Stromal cell of bone marrow (primary cell): ENCODE results near the gene RIMBP3C.
A peak's percentile ranks its signal among the peaks of the same experiment; 100 is the strongest.
"Not testable (repeated sequence)": the region's sequence is repeated elsewhere in the genome, so short reads cannot be mapped to it uniquely, and the experiment has no call there.

ENCODE experiments used
- DNase-seq: peaks from one replicate; pipeline ENCODE4 v3.0.0-alpha.2; 2012; ENCODE audit warnings: low read depth

The RIMBP3C gene

GRCh38 chr22:21571679-21572078 lies 20.4 kb upstream of the RIMBP3C start:
- DNase-seq, result no peak

DNA sequence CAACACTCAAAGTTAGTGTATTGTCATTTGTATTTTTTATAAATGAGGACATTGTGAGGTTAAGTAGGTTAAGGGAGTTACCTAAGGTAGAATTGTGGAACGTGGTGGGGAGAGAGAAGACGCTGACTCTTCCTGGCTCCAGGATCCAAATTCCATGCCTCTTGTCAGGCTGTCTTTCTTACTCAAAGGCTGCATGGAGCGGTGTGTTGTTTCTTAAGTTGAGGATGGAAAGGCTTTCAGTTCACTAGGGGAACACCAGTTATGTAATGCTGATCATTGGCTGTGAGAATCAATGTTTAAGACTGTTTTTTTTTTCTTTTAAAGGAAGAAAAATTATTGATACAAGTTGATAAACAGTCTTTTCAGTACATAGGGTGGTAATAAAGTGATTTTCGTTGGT lies 19.1 kb upstream of the RIMBP3C start:
- DNase-seq, result no peak

GRCh38 chr22:21569459-21570170 lies 18.4 kb upstream of the RIMBP3C start:
- DNase-seq, result no peak

DNA sequence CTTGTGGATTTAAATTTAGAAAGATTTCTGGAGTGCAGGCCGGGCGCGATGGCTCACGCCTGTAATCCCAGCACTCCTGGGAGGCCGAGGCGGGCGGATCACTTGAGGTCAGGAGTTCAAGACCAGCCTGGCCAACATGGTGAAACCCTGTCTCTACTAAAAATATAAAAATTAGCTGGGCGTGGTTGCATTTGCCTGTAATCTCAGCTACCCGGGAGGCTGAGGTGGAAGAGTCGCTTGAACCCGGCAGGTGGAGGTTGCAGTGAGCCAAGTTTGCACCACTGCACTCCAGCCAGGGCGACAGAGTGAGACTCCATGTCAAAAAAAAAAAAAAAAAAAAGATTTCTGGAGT lies 17.8 kb upstream of the RIMBP3C start:
- DNase-seq, result not testable (repeated sequence)

DNA sequence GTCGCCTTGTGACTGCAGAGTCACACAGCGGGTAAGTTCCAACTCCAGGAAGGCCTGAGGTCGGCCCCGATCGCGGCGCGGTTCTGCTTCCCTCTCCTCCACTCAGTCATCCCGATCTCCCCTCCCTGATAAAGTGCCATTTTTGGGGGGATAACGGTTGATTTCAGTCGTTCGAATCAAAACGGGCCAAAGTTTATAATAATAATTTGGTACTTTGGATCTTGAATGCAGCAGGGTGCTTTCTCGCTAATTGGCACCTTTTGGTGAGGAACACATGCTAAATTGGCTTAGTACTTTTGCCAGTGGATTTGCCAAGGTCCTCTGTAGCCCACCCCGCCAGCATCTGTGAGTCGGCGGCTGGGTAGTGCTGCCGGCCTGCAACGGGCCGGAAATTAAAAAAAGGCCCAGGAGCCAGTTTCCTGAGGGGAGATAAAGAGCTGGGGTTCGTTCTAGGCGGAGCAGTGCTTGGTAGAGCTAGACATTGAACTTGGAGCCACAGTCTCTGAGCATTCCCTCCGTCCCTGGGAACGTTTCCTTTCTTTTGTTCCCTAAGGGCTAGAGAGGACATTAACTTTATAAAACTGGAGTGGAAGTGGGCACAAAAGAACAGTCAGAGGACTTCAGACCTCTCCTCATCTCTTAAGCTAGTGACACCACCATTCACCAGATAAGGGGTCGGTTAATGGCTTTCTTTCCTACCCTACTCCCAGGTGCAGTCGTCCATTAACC lies 17.2 kb upstream of the RIMBP3C start:
- no peak for DNase-seq

DNA sequence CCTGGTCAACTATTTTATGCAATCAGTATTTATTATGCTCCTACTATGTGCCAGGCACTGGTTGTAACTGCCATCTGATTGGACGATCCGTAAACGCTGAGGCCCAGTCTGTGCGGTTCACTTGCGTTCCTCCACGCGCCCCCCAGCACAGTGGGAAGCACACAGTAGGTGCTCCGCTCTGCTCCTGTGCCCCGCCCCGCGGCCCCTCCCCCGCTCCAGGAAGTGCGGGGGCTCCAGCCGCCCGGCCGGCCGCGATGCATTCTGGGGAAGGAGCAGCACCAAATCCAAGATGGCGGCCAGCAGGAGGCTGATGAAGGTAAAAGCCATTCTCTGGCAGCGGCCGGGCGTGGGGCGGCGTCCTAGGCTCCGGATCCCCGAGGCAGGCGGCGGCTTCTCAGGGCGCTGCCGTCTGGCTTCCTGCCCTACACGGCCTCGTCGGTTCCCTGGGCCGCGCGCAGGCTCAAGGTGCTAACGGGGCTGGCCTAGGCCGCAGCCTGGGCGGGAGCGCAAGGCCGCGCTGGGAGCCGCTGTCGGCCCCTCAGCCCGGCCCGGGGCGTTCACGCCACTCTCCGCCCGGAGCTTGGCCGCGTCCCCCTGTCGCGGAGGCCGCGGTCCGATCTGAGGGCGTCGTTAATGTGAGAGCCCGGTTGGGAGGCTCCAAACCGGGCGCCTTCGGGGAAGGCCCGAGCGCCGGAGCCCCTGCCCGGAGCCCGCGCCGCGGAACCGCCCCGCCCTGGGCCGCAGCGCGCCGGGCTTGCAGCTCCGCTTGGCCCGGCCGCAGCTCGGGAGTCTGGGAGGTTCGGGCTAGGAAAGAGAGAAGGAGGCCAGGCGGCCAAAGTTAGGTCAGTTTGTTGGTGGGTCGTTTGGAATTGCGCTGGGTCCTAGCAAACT lies 16.4 kb upstream of the RIMBP3C start, which contains the start of gene UBE2L3:
Gene UBE2L3, plus strand, starts transcription at position 259 of the 891 bp plus-strand sequence. Its CDS starts 31 bp downstream, at position 290.
- peak; percentile 67 for DNase-seq

GRCh38 chr22:21564411-21564810 lies 13.2 kb upstream of the RIMBP3C start:
- no peak for DNase-seq

GRCh38 chr22:21563912-21564311 lies 12.7 kb upstream of the RIMBP3C start:
- no peak for DNase-seq

- DNase-seq, result not testable (repeated sequence)
These were observed 9.4 kb upstream of the RIMBP3C start for GRCh38 chr22:21560657-21561056.

DNA sequence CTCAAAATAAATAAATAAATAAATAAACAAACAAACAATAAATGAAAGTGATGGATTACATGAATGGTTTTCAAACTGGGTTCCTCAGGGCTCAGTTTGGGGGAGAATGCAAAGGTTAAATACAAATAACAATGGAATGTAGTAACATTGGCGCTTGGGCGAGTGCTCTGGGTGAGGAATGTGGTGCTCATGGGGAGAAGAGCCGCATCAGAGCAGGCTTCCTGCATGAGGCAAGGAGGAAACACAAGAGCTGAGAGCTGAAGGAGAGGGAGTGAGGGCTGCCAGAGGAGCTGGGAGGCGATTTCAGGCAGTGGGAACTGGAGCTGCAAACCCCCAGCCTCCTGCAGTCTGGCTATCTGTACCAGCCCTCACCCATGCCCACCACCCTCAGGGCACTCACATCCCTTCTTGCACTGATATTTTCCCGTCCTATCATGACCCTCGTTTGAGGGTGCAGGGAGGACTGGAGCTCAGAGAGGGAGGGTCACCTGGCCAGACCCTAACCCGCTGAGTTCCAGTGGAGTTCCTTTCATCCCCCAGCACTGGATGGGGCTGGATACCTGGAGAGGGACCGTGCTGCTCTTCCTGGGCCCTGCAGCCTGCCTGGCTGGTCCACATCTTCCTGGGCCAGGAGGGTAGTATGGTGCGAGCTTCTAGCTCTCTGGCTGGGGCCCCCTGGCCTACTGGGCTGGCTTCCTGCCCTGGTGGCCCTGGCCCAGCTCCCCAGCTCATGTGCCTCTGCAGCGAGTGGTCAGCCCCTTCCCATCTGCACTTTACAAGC lies 8.3 kb upstream of the RIMBP3C start:
- DNase-seq, result not testable (repeated sequence)

DNA sequence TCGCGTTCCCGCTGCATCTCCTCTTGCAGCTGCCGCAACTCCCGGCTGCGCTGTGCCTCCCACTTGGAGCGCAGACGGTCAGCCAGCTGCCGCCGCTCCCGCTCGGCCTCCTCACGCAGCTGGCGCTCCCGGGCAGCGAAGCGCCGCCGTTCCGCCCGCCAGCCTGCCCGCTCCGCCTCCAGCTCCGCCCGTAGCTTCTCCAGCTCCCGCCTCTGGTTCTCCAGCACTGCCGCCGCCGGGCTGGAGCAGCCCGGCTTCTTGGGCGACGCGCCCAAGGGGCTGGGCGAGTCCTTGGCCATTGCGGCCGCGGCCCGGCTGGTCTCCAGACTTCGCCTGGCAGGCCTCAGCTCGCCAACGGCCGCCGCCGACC lies 598 bp downstream of the RIMBP3C start:
- DNase-seq, result not testable (repeated sequence)

- not testable (repeated sequence) for DNase-seq
These were observed 1.1 kb downstream of the RIMBP3C start for GRCh38 chr22:21550008-21550677.

DNA sequence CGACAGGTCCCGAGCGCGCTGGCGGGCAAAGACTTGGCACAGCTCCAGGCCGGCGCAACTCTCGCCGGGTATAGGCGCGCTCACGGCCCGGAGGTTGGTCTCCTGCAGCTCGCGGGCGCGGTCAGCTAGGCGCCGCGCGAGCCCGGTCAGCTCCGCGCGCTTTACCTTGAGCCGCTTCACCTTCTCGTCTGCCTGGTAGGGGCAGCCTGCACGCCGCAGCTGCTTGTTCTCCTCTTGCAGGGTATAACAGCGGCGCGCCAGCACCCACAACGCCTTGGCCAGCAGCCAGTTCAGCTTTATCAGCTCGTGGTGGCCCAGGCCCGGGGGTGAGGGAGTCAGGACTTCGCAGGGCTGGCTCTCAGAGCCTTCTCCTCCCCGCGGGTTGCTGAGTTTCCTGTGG lies 1.7 kb downstream of the RIMBP3C start:
- not testable (repeated sequence) for DNase-seq

DNA sequence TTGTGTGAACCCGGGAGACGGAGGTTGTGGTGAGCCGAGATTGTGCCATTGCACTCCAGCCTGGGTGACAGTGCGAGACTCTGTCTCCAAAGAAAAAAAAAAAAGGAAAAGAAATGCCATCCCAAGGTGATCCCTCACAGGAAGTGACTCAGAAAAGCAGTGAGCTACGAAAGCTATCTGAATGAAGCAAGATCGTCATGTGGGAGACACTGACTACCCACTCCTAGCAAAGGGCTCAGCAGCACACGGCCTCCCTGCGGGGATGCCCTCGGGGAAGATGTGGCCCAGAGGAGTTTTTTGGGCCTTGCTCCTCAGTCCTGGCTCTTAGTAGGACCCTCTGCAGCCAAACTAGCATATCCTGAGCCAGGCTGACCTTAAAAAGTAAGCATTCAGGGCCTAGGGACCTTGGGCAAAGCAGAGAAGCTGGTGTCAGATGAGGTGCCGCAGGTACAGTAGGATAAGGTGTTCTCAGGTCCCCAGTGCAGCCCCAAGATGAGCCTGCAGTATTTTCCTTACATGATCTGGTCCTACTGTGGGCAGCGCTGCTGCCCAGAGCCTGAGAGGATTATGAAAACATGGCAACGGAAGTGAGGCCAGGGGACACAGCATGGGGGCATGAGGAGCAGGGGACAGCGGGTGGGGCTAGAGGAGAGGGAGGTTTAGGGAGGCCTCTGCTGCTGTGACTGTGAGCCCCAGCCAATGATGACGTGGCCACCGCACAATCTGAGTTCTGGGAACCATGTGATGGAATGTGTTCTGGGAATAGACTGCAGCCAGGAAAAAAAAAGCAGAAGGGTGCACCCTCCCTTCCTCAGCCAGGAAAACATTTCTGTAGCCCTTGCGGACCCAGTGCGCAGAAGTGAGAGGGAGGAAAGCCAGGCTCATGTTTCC lies 6.6 kb downstream of the RIMBP3C start:
- not testable (repeated sequence) for DNase-seq

- DNase-seq, result not testable (repeated sequence)
These were observed 11.4 kb downstream of the RIMBP3C start for GRCh38 chr22:21539862-21540261.

- not testable (repeated sequence) for DNase-seq
These were observed 18.2 kb downstream of the RIMBP3C start for GRCh38 chr22:21532863-21533648.

DNA sequence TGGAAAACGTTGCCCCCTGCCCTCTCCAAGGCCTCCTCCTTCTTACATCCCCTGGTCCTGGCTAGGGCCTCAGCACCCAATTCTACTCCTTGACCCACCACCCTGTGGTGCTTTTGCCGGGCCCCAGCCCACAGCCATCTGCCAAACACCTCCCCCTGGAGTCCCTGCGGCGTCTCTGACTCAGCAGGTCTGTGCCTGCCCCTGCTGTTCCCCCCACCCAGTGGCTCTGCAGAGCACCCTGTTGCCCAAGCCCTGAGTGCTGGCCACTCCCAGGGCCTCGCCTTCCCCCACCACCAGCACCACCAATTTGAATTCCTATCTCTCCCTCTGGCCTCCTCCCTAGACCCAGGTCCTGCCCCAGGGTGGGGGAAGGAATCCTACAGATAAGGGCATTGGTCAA lies 19.7 kb downstream of the RIMBP3C start:
- not testable (repeated sequence) for DNase-seq

GRCh38 chr22:21526705-21527500 lies 24.4 kb downstream of the RIMBP3C start:
- not testable (repeated sequence) for DNase-seq
